GM12874 (cell line): Measurements from ENCODE around the gene PPP1R2B.

Source experiments
- TF ChIP-seq, protein P1 (sequence below): IDR thresholded peaks from 2 replicates; pipeline ENCODE4 v1.5.1; 2011; ENCODE audit warnings: low read depth, mild to moderate bottlenecking, control low read depth, low read length, moderate library complexity; ENCODE audit not compliant: insufficient read depth

Gene PPP1R2B

DNA sequence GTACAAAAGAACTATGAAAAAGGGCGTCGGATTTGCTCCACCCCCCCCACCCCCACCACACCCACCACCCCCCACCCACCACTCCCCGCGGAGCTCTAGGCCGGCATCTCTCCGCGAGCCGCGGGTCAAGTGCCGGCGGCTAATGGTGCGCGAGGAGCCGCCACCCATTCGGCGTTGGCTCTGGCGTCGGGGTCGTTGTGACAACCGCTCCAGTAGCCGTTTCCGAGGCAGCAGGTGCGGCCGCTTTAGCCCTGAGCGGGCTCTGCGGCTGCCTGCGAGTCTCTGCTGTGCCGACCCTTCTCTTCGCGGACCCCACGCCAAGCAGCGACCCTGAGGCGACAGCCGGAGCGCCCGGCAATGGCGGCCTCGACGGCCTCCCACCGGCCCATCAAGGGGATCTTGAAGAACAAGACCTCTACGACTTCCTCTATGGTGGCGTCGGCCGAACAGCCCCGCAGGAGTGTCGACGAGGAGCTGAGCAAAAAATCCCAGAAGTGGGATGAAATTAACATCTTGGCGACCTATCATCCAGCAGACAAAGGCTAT lies at the start of gene PPP1R2B:
TSS of gene PPP1R2B (plus strand) at position 90 of the 546 bp plus-strand sequence. CDS start at position 358, 268 bp downstream.
- TF ChIP-seq, protein P1, sequence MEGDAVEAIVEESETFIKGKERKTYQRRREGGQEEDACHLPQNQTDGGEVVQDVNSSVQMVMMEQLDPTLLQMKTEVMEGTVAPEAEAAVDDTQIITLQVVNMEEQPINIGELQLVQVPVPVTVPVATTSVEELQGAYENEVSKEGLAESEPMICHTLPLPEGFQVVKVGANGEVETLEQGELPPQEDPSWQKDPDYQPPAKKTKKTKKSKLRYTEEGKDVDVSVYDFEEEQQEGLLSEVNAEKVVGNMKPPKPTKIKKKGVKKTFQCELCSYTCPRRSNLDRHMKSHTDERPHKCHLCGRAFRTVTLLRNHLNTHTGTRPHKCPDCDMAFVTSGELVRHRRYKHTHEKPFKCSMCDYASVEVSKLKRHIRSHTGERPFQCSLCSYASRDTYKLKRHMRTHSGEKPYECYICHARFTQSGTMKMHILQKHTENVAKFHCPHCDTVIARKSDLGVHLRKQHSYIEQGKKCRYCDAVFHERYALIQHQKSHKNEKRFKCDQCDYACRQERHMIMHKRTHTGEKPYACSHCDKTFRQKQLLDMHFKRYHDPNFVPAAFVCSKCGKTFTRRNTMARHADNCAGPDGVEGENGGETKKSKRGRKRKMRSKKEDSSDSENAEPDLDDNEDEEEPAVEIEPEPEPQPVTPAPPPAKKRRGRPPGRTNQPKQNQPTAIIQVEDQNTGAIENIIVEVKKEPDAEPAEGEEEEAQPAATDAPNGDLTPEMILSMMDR, result no peak

GRCh38 chr5:156800929-156801328 lies 49.2 kb upstream of the PPP1R2B start:
- TF ChIP-seq, protein P1, result no peak

DNA sequence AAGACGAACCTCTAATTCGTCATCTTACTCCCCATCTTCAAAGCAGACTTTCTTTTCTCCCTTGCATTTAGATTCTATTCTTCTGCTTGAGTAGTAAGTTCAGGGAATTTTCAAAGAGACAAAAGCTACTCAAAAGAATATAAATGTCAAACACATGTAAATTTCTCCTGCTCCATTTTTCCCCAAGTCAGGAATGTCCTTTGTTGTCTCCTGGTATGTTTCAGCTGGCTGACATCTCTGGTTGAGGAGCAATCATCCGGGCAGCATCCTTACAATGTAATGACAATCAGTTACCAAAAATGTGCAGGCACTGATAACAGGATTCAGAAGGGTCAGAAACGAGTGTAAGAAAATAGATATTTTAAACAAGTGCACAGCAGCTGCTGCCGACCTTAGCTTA lies 47.6 kb upstream of the PPP1R2B start:
- TF ChIP-seq, protein P1, result no peak

DNA sequence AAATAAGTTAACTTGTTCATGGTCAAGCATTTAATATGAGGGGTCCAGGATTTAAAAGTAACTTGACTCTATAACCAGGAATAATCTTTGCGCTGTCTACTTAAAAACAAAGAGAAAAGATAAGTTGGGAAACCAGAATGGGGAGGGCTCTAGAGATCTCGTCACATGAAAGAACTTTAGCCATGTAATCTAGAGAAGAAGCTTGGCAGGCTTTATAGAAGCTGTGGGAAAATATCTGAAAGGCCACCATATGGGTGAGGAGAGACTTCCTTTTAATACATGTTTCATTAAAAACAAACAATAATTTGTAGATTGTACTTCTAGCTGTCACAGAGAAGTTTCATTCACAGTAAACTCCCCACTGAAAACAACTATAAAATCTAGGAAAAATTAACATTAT lies 46.7 kb upstream of the PPP1R2B start:
- TF ChIP-seq, protein P1, result no peak

DNA sequence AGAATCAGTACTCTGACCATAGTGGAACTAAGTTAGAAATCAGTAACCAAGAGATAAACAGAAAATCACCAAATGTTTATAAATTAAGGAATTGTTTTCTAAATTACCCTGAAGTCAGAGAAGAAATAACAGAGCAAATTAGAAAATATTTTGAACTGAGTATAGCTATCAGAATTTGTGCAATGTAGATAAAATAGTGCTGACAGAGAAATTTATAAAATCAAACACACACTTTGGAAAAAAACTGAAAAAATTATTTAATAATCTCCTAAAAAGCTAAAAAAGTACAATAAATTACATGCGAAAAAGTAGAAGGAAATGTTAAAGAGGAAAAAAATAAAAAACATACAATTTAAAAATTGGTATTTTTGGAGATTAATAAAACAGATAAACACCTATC lies 37.1 kb upstream of the PPP1R2B start:
- TF ChIP-seq, protein P1, result no peak

DNA sequence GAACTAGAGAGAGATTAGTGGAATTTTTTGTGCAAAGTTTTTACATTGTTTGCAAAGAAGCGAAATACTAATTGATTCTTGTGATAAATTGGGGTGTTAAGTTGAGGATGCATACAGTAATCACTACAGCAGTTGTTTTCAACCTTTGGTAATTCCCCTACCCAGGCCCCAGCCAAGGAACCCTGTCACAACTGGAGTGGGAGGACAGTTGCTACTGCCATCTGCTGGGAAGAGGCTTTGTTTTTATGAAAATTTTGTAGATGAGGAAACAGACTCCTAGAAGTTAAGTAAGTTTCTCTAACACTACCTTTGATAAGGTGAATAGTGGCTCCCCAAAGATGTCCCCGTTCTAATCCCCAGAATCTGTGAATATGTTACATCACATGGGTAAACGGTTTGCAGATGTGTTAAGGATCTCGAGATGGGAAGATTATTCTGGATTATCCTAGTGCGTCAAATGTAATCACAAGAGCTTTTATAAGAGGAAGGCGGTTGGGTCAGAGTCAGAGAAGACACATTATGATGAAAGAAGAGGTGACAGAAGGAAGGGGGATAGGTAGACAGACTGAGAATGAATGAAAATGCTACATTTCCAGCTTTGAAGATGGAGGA lies 34.0 kb upstream of the PPP1R2B start:
- TF ChIP-seq, protein P1, result peak; percentile 40

DNA sequence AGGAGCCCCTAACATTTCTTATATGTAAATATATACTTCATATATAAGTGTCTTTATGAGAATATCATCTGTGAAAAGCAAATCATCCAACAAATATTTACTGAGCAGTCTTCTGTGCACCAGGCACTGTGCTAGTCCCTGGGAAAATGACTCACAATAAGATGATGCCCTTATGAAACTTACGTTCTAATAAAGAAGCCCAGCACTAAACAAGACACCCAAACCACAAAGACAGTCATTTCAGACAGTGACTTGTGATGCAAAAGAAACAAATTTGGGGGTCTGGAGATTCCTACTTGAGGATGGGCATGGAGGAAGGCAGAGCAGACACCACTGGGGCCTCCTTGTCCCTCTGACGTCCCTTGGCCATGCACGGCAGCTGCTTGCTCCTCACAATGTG lies 30.6 kb upstream of the PPP1R2B start:
- TF ChIP-seq, protein P1, result no peak
